SU-DHL-6 (cell line): ENCODE results near the gene ST6GALNAC3.

Experiments
- H2AFZ ChIP-seq: fragments of 200-600 bp; sonication (generic); 2 replicates; pipeline ENCODE4 v1.6.1; 2014; ENCODE audit warnings: low read depth, mild to moderate bottlenecking, moderate library complexity, mixed read lengths, antibody characterized with exemption, low read length; ENCODE audit not compliant: severe bottlenecking
- H3F3A ChIP-seq: fragments of 200-600 bp; shearing (Covaris generic); 2 replicates; pipeline ENCODE4 v1.6.0; 2016; ENCODE audit warnings: antibody characterized with exemption, mild to moderate bottlenecking; ENCODE audit not compliant: insufficient read depth
- H3K27ac ChIP-seq: fragments of 200-600 bp; sonication (generic); 2 replicates; pipeline ENCODE4 v1.5.1; 2016; ENCODE audit warnings: low read depth, mild to moderate bottlenecking, low read length, moderate library complexity, mixed read lengths
- H3K27me3 ChIP-seq: fragments of 200-600 bp; sonication (generic), shearing (Covaris generic); 2 replicates; pipeline ENCODE4 v1.6.0; 2014; ENCODE audit warnings: mild to moderate bottlenecking, low read length
- H3K36me3 ChIP-seq: fragments of 200-600 bp; sonication (generic); 2 replicates; pipeline ENCODE4 v1.6.1; 2014; ENCODE audit warnings: mild to moderate bottlenecking, low read length, mixed read lengths
- H3K4me2 ChIP-seq: fragments of 300-600, 200-600 bp; shearing (Covaris generic), sonication (generic); 2 replicates; pipeline ENCODE4 v1.6.0; 2014; ENCODE audit warnings: low read length, low read depth, mild to moderate bottlenecking; ENCODE audit not compliant: poor library complexity, severe bottlenecking
- H3K4me3 ChIP-seq: fragments of 200-600 bp; sonication (generic); 2 replicates; pipeline ENCODE4 v1.5.1; 2014; ENCODE audit warnings: antibody characterized with exemption, low read length, mild to moderate bottlenecking, mixed read lengths; ENCODE audit not compliant: insufficient read depth, poor library complexity, severe bottlenecking
- H3K79me2 ChIP-seq: fragments of 200-600 bp; sonication (generic); 2 replicates; pipeline ENCODE4 v1.6.1; 2014; ENCODE audit warnings: mild to moderate bottlenecking, low read length, moderate library complexity; ENCODE audit not compliant: insufficient read depth
- H3K9ac ChIP-seq: fragments of 200-600 bp; sonication (generic); 2 replicates; pipeline ENCODE4 v1.7.0; 2014; ENCODE audit warnings: mild to moderate bottlenecking, low read length
- H3K9me2 ChIP-seq: fragments of 200-600 bp; sonication (generic); replicated peaks from 2 replicates; pipeline ENCODE4 v1.6.1; 2014; ENCODE audit warnings: low read length; ENCODE audit not compliant: insufficient read depth
- H3K9me3 ChIP-seq: fragments of 200-600 bp; sonication (generic); 2 replicates; pipeline ENCODE4 v1.6.1; 2014; ENCODE audit warnings: low read length, mixed read lengths; ENCODE audit not compliant: insufficient read depth
- H4K20me1 ChIP-seq: fragments of 200-600 bp; sonication (generic); 2 replicates; pipeline ENCODE4 v1.6.1; 2014; ENCODE audit warnings: low read depth, mild to moderate bottlenecking, antibody characterized with exemption, low read length, moderate library complexity, mixed read lengths
- CTCF ChIP-seq: fragments of 200-600 bp; sonication (generic); IDR thresholded peaks from one replicate; pipeline ENCODE4 v1.5.1; 2017; ENCODE audit warnings: antibody characterized with exemption, mild to moderate bottlenecking, low read length, moderate library complexity; ENCODE audit not compliant: insufficient read depth, poor library complexity, severe bottlenecking
- EZH2phosphoT487 ChIP-seq: fragments of 200-600 bp; sonication (generic), shearing (Covaris generic); conservative IDR thresholded peaks from 2 replicates; pipeline ENCODE4 v1.6.1; 2018; ENCODE audit warnings: mild to moderate bottlenecking, antibody characterized with exemption, low read length, moderate library complexity, mixed read lengths

The ST6GALNAC3 gene

GRCh38 chr1:76352741-76353435 is 278.3 kb downstream of the ST6GALNAC3 start:
- Histone ChIP-seq H3K27ac (no peak overlapping the region), H3K4me3 (no peak overlapping the region), H3K9me2 (no peaks in the 10 kb centered on the region), H3K27me3 (no peaks in the 10 kb centered on the region), H3F3A (no peaks in the 10 kb centered on the region), H3K9me3 (no peaks in the 10 kb centered on the region), H3K79me2 (no peaks in the 10 kb centered on the region), H3K36me3 (no peaks in the 10 kb centered on the region), H2AFZ (no peak overlapping the region), H3K4me2 (no peak overlapping the region), H3K9ac (no peak overlapping the region), H4K20me1 (no peaks in the 10 kb centered on the region)
- TF ChIP-seq CTCF (no peak), EZH2phosphoT487 (no peak)

DNA sequence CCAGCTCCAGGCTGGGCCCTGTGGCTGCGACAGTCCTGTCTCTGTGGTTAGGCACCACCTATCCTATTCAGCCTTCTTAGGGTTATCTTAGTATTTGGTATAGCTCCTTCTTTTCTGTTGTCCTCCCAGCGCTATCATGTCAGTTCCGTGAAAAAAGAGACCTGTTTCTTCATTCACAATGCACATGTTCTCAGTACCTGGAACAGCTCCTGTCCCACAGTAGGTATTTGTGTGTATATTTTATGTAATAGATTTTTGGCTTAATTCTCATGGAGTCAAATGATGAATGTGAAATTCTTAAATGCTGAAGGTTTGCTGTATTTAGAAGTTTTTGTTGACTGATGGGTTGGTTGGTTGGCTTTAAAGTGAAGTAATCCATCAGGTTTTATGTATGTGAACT is 279.7 kb downstream of the ST6GALNAC3 start:
- H3K79me2 ChIP-seq, result no peaks in the 10 kb centered on the region

DNA sequence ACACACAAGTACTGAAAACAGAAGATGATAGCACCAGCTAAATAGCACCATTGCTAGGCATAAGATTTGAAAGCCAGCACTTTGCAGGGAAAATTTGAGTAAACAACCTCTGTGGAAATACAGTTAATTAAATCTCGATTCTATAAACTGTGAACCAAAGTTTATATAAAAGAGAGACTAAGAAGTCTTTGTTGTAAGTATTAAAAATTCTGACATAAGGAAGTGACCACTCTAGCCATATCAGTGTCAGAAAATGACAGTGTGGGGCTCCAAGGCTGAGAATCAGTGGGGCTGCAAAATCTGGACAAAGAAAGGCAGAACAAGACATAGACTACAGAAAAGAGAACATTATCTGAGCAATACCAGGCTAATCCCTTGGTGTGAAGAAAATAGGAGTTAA is 292.2 kb downstream of the ST6GALNAC3 start:
- H4K20me1 ChIP-seq, result no peaks in the 10 kb centered on the region
- no peak for TF ChIP-seq EZH2phosphoT487
- no peak for TF ChIP-seq CTCF

More for the DNA sequence above, 279.7 kb downstream of the ST6GALNAC3 start:
- no peak for TF ChIP-seq EZH2phosphoT487
- no peak for TF ChIP-seq CTCF
- Histone ChIP-seq H3K9ac (no peak overlapping the region), H3F3A (no peaks in the 10 kb centered on the region), H3K9me2 (no peaks in the 10 kb centered on the region), H3K27ac (no peak overlapping the region), H3K4me2 (no peak overlapping the region), H3K27me3 (no peaks in the 10 kb centered on the region), H3K36me3 (no peaks in the 10 kb centered on the region), H3K9me3 (no peaks in the 10 kb centered on the region), H2AFZ (no peak overlapping the region), H3K4me3 (no peak overlapping the region), H4K20me1 (no peaks in the 10 kb centered on the region)

More for the DNA sequence above, 292.2 kb downstream of the ST6GALNAC3 start:
- Histone ChIP-seq H3F3A (no peaks in the 10 kb centered on the region), H3K79me2 (no peaks in the 10 kb centered on the region), H3K27ac (no peak overlapping the region), H3K9me3 (no peaks in the 10 kb centered on the region), H2AFZ (no peak overlapping the region), H3K4me3 (no peak overlapping the region), H3K36me3 (no peaks in the 10 kb centered on the region), H3K9me2 (no peaks in the 10 kb centered on the region), H3K9ac (no peak overlapping the region), H3K27me3 (no peaks in the 10 kb centered on the region), H3K4me2 (no peak overlapping the region)
